A204.1 (cell line): ENCODE data around the gene MAN2A1.

Experiments used
- FAIRE-seq: peaks from 2 replicates; lab custom pipeline; 2012; peaks lifted over from hg19 to GRCh38; lab: Jason Lieb, UNC

Gene MAN2A1

GRCh38 chr5:109689740-109690241 is at the start of gene MAN2A1:
TSS of gene MAN2A1 (plus strand) at chr5:109689927. CDS start at chr5:109690418, 491 bp downstream.
- FAIRE-seq, result no peak

GRCh38 chr5:109640976-109641375 is 48.8 kb upstream of the MAN2A1 start:
- no peak for FAIRE-seq

- FAIRE-seq, result no peak
Measured at GRCh38 chr5:109643791-109644350, 45.9 kb upstream of the MAN2A1 start.

- no peak for FAIRE-seq
Measured at GRCh38 chr5:109644829-109645228, 44.9 kb upstream of the MAN2A1 start.

GRCh38 chr5:109645707-109646192 is 44.0 kb upstream of the MAN2A1 start:
- FAIRE-seq, result no peak

- FAIRE-seq, result no peak
Measured at GRCh38 chr5:109649318-109649717, 40.4 kb upstream of the MAN2A1 start.

GRCh38 chr5:109650493-109650892 is 39.2 kb upstream of the MAN2A1 start:
- no peak for FAIRE-seq

GRCh38 chr5:109652096-109652495 is 37.6 kb upstream of the MAN2A1 start:
- no peak for FAIRE-seq

GRCh38 chr5:109653042-109653441 is 36.7 kb upstream of the MAN2A1 start:
- no peak for FAIRE-seq

GRCh38 chr5:109653561-109654239 is 36.0 kb upstream of the MAN2A1 start:
- FAIRE-seq, result no peak

- no peak for FAIRE-seq
Measured at GRCh38 chr5:109654455-109654854, 35.3 kb upstream of the MAN2A1 start.

- FAIRE-seq, result no peak
Measured at GRCh38 chr5:109655841-109656240, 33.9 kb upstream of the MAN2A1 start.

- FAIRE-seq, result no peak
Measured at GRCh38 chr5:109656829-109657228, 32.9 kb upstream of the MAN2A1 start.

- FAIRE-seq, result no peak
Measured at GRCh38 chr5:109659901-109660300, 29.8 kb upstream of the MAN2A1 start.

GRCh38 chr5:109660301-109660700 is 29.4 kb upstream of the MAN2A1 start:
- FAIRE-seq, result no peak

- no peak for FAIRE-seq
Measured at GRCh38 chr5:109668237-109668636, 21.5 kb upstream of the MAN2A1 start.

- FAIRE-seq, result no peak
Measured at GRCh38 chr5:109668668-109669422, 20.9 kb upstream of the MAN2A1 start.

GRCh38 chr5:109669991-109670706 is 19.6 kb upstream of the MAN2A1 start:
- no peak for FAIRE-seq

GRCh38 chr5:109671136-109671535 is 18.6 kb upstream of the MAN2A1 start:
- FAIRE-seq, result no peak

- FAIRE-seq, result no peak
Measured at GRCh38 chr5:109674596-109674995, 15.1 kb upstream of the MAN2A1 start.

GRCh38 chr5:109676920-109677319 is 12.8 kb upstream of the MAN2A1 start:
- FAIRE-seq, result no peak

- no peak for FAIRE-seq
Measured at GRCh38 chr5:109678447-109678846, 11.3 kb upstream of the MAN2A1 start.
